Keratinocyte (primary cell): ENCODE measurements around the gene DDX54. TPM values are rescaled to one million over a fixed set of nuclear protein-coding genes. Genes with fewer than 3 reads are reported as not detected.

Source experiments
- DNase-seq: peaks from one replicate; pipeline ENCODE4 v3.0.0-alpha.2; 2011; ENCODE audit warnings: low read depth, missing footprints, low spot score
- FAIRE-seq: peaks from 2 replicates; lab custom pipeline; 2011; peaks lifted over from hg19 to GRCh38; lab: Jason Lieb, UNC
- H2AFZ ChIP-seq: 2 replicates; pipeline ENCODE4 v1.6.0; 2012; ENCODE audit warnings: low read length, control low read depth, inconsistent platforms; ENCODE audit not compliant: control insufficient read depth
- H3K27ac ChIP-seq: 2 replicates; pipeline ENCODE4 v1.5.1; 2011; ENCODE audit warnings: low read length; ENCODE audit not compliant: control insufficient read depth, insufficient read depth
- H3K27me3 ChIP-seq: 3 replicates; pipeline ENCODE4 v1.6.0; 2011; ENCODE audit warnings: low read length; ENCODE audit not compliant: control insufficient read depth, insufficient read depth; ENCODE audit errors: extremely low read depth
- H3K36me3 ChIP-seq, 2 experiments: 2 replicates in 1 of 2; 3 replicates in 1 of 2; pipeline ENCODE4 v1.5.1; 2011; ENCODE audit warnings: low read length in 2 of 2, mild to moderate bottlenecking in 1 of 2; ENCODE audit not compliant: control insufficient read depth in 2 of 2, insufficient read depth in 2 of 2; ENCODE audit errors: extremely low read depth in 1 of 2
- H3K4me1 ChIP-seq: 3 replicates; pipeline ENCODE4 v1.5.1; 2011; ENCODE audit warnings: low read length; ENCODE audit not compliant: control insufficient read depth, insufficient read depth; ENCODE audit errors: extremely low read depth
- H3K4me2 ChIP-seq: 3 replicates; pipeline ENCODE4 v1.6.0; 2011; ENCODE audit warnings: low read depth, low read length; ENCODE audit not compliant: control insufficient read depth, insufficient read depth; ENCODE audit errors: extremely low read depth
- H3K4me3 ChIP-seq, 3 experiments: fragments of 200-600 bp in 1 of 3; sonication (generic) in 1 of 3; 2 replicates in 2 of 3; 3 replicates in 1 of 3; pipeline ENCODE4 v1.5.1; 2011 to 2016; ENCODE audit warnings: low read length in 3 of 3, mild to moderate bottlenecking in 3 of 3, control low read depth in 2 of 3, inconsistent platforms in 1 of 3, low read depth in 1 of 3, mixed read lengths in 1 of 3, mixed run types in 1 of 3, moderate library complexity in 1 of 3; ENCODE audit not compliant: control insufficient read depth in 2 of 3, insufficient read depth in 2 of 3; ENCODE audit errors: extremely low read depth in 1 of 3
- H3K79me2 ChIP-seq: 2 replicates; pipeline ENCODE4 v1.6.0; 2012; ENCODE audit warnings: low read length; ENCODE audit not compliant: control insufficient read depth, insufficient read depth
- H3K9ac ChIP-seq: 3 replicates; pipeline ENCODE4 v1.6.0; 2011; ENCODE audit warnings: low read length; ENCODE audit not compliant: control insufficient read depth, insufficient read depth; ENCODE audit errors: extremely low read depth
- H3K9me1 ChIP-seq: 3 replicates; pipeline ENCODE4 v1.6.0; 2011; ENCODE audit warnings: low read length; ENCODE audit not compliant: control insufficient read depth, insufficient read depth; ENCODE audit errors: extremely low read depth
- H3K9me3 ChIP-seq: 2 replicates; pipeline ENCODE4 v1.5.1; 2012; ENCODE audit warnings: low read depth, low read length; ENCODE audit not compliant: control insufficient read depth
- H4K20me1 ChIP-seq: 3 replicates; pipeline ENCODE4 v1.6.0; 2011; ENCODE audit warnings: low read length; ENCODE audit not compliant: control insufficient read depth, insufficient read depth; ENCODE audit errors: extremely low read depth
- EZH2 ChIP-seq: IDR thresholded peaks from one replicate; pipeline ENCODE4 v1.6.1; 2012; ENCODE audit warnings: inconsistent platforms, mild to moderate bottlenecking, low read length, moderate library complexity
- dilution Hi-C: fragments of 300-500 bp; cut with MboI; formaldehyde crosslinking; loops from one replicate; pipeline ENCODE4 v1.7.0; 2020; ENCODE audit warnings: low sequenced_read_pairs; ENCODE audit not compliant: extremely low pct_ligation_motif_present
- polyA plus RNA-seq, 5 experiments: library from polyadenylated mRNA; depleted of rRNA in 3 of 5; stranded (reverse) in 3 of 5; stranded (forward) in 1 of 5; unstranded in 1 of 5; fragments of >200 nt; gene quantifications; 1 replicate in 1 of 5; 2 replicates in 3 of 5; 3 replicates in 1 of 5; pipeline versions ENCODE4 v1.2.1 to v1.2.3, GENCODE V29; 2011 to 2012; ENCODE audit warnings: missing spikeins in 2 of 5, low read depth in 1 of 5, low replicate concordance in 1 of 5
- TF ChIP-seq, protein P1 (sequence below), 3 experiments: IDR thresholded peaks in 1 of 3; conservative IDR thresholded peaks in 1 of 3; optimal IDR thresholded peaks in 1 of 3; 2 replicates in 2 of 3; 3 replicates in 1 of 3; pipeline versions ENCODE3 to v1.5.1; 2011; ENCODE audit warnings: low read length in 3 of 3, mild to moderate bottlenecking in 3 of 3, moderate library complexity in 2 of 3, control low read depth in 1 of 3, inconsistent platforms in 1 of 3; ENCODE audit not compliant: insufficient read depth in 2 of 3; ENCODE audit errors: extremely low read depth in 1 of 3

DDX54 gene
- polyA plus RNA-seq, 1 donor (not counting 4 experiments of a cell fraction or from before 2014, with no cell fraction given) = 44.6 TPM

DNA sequence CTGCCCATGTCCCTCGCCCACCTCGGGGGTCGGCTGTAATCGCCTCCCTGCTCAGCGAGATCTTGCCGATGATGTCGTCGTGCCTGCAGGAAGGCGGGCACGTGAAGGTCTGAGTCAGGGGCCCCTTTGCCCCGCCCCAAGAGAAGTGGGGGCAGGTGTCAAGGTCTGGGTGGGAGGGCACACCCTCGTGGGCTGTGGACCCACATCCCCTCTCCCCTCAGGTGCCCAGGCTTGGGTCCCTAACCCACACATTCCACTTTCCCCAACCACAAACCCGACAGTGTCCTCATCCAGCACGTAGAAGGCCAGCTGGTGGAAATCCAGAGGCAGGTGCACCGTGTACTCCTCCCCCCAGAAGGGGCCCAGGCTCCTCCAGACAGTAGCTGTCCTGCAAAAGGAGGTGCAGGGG lies 57.5 kb downstream of the DDX54 start:
- no peak overlapping the region for H3K4me2 ChIP-seq
- H3K79me2 ChIP-seq = no peaks in the 10 kb centered on the region
- TF ChIP-seq, protein P1, sequence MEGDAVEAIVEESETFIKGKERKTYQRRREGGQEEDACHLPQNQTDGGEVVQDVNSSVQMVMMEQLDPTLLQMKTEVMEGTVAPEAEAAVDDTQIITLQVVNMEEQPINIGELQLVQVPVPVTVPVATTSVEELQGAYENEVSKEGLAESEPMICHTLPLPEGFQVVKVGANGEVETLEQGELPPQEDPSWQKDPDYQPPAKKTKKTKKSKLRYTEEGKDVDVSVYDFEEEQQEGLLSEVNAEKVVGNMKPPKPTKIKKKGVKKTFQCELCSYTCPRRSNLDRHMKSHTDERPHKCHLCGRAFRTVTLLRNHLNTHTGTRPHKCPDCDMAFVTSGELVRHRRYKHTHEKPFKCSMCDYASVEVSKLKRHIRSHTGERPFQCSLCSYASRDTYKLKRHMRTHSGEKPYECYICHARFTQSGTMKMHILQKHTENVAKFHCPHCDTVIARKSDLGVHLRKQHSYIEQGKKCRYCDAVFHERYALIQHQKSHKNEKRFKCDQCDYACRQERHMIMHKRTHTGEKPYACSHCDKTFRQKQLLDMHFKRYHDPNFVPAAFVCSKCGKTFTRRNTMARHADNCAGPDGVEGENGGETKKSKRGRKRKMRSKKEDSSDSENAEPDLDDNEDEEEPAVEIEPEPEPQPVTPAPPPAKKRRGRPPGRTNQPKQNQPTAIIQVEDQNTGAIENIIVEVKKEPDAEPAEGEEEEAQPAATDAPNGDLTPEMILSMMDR (optimal IDR thresholded peaks at IDR 0.05 in 1 of 3, IDR thresholded peaks at IDR 0.05 in 1 of 3, conservative IDR thresholded peaks at IDR 0.05 in 1 of 3; ENCODE audit: extremely low read depth in 1 of 3, insufficient read depth in 2 of 3, low read length in 3 of 3) = no peak
- TF ChIP-seq EZH2 = no peak

DNA sequence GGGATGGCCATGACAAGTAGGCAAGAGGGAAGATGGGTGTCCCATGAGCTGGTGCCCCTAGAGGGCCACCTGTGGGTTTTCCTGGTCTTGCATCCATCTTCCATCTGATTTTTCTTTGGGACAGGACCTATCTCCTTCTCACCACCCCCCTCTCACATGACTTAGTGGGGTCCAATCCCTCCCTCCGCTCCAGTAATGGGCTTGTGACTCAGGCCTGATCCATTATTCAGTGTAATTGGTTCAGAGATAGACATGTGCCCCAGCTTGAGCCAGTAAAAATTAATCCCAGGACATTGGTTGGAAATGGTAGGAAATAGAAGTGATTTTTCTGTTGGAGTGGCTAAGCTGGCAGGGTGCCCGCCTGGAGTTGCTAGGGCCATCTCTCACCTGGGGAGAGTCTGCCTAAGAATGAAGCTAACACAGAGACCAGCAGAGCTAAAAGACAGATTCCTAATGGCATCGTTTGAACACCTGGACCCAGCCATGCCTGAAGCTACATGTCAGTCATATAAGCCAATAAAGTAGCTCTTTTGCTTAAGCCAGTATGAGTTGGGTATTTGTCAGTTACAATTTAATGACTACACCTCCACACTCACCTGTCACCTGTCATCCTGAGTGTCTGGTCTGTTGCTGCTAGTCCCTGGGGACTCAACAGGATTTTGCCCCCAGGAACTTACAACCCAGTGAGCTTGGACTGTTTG lies 64.5 kb downstream of the DDX54 start:
- Histone ChIP-seq H3K9ac (no peak overlapping the region), H3K4me2 (no peak overlapping the region), H3K27ac (no peak overlapping the region)

More for the DNA sequence above, 57.5 kb downstream of the DDX54 start:
- no peak overlapping the region for H2AFZ ChIP-seq
- dilution Hi-C loops = no loop called here
- DNase-seq (no peak), FAIRE-seq (no peak)
- no peak overlapping the region for H3K27ac ChIP-seq
- no peaks in the 10 kb centered on the region for H3K9me3 ChIP-seq
- H3K4me3 ChIP-seq = no peak overlapping the region
- no peaks in the 10 kb centered on the region for H3K4me1 ChIP-seq
- H3K9ac ChIP-seq = no peak overlapping the region
- no peaks in the 10 kb centered on the region for H3K27me3 ChIP-seq
- no peaks in the 10 kb centered on the region for H4K20me1 ChIP-seq
- no peaks in the 10 kb centered on the region for H3K9me1 ChIP-seq
- no peaks in the 10 kb centered on the region for H3K36me3 ChIP-seq

More for the DNA sequence above, 64.5 kb downstream of the DDX54 start:
- dilution Hi-C loops = no loop called here
- Histone ChIP-seq H4K20me1 (no peaks in the 10 kb centered on the region), H3K9me1 (no peaks in the 10 kb centered on the region), H2AFZ (no peak overlapping the region), H3K79me2 (no peaks in the 10 kb centered on the region), H3K4me3 (no peak overlapping the region), H3K36me3 (no peaks in the 10 kb centered on the region), H3K4me1 (no peaks in the 10 kb centered on the region), H3K27me3 (no peaks in the 10 kb centered on the region), H3K9me3 (no peaks in the 10 kb centered on the region)
- no peak for TF ChIP-seq EZH2
- TF ChIP-seq, protein P1 (optimal IDR thresholded peaks at IDR 0.05 in 1 of 3, IDR thresholded peaks at IDR 0.05 in 1 of 3, conservative IDR thresholded peaks at IDR 0.05 in 1 of 3; ENCODE audit: extremely low read depth in 1 of 3, insufficient read depth in 2 of 3, low read length in 3 of 3) = no peak
- FAIRE-seq = no peak
- DNase-seq = no peak
